ENCODE measurements around the gene CORO7.

The CORO7 gene

DNA sequence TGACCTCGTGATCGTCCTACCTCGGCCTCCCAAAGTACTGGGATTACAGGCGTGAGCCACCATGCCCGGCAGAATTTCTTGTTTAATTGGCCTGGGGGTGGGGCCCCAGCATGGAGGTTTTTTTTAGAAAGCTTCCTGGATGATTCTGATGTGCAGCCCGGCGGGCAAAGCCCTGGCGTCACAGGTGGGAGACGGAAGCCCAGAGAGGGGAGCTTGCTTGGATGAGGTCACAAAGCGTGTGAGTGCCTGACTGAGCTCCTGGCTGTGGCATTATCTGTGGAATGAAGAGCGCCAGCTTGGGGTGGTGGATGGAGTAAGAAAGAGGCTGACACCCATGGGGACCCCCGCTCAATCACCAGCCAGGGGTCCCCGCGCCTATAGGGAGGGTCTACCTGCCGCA, 40.7 kb downstream of the CORO7 start:
- no peak overlapping the region for H2AFZ ChIP-seq (ENCODE audit: low read length, unreplicated experiment)
- H3K27ac ChIP-seq (ENCODE audit: low read depth, low read length) = peak overlapping the region; percentile 98
- peaks cover 54% of the 10 kb centered on the region for H3K4me1 ChIP-seq (ENCODE audit: control insufficient read depth, insufficient read depth, low read length, unreplicated experiment)
- no peaks in the 10 kb centered on the region for H3K27me3 ChIP-seq (ENCODE audit: insufficient read depth, low read length)
- H3K79me2 ChIP-seq (ENCODE audit: control insufficient read depth, insufficient read depth, low read length, unreplicated experiment) = peaks cover 73% of the 10 kb centered on the region
- peak overlapping the region; percentile 100 for H3K4me3 ChIP-seq (ENCODE audit: low read depth, low read length)
- no peaks in the 10 kb centered on the region for H3K36me3 ChIP-seq (ENCODE audit: insufficient read depth, low read length)

DNA sequence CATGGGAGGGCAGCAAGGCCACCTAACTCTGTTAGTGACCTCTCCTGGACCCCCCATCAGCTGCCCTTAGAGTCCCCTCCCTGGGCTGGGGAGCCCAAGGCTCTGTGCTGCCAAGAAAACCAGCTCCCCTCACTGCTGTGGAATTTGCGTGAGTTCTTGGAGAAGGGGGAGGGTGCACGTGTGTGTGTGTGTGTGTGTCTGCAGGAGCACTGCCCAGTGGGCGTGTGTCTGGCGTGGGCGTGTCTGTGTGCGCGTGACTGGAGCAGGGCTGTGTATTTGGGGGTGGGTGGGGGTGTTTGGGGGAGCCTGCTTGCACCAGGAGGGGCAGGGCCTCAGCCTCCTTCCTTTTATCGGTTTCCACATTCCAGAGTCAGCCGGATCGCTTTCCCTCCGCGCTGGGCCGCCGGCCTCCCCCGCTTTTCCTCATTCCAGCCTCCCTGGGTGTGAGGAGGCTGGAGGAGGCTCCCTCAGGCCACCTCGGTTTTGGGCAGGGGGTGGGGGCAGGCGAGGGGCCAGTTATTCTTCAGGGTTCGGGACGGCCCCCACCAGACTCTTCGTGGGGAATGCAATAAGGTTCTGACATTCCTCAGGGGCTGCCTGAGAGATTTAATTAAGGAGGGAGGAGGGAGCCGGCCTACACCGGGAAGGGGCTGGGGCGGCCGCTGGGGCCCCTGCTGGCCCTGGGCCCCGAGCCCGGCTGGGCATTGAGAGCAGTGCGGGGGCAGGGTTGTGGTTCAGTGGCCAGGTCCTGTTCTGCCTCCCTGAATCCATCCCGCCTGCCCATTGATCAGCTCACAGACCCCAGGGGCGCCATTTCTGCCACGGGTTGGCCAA, 42.3 kb downstream of the CORO7 start:
- Histone ChIP-seq H3K27me3 (ENCODE audit: insufficient read depth, low read length) (no peaks in the 10 kb centered on the region), H3K27ac (ENCODE audit: low read depth, low read length) (peak overlapping the region; percentile 98), H3K36me3 (ENCODE audit: insufficient read depth, low read length) (no peaks in the 10 kb centered on the region), H3K4me3 (ENCODE audit: low read depth, low read length) (peak overlapping the region; percentile 100), H2AFZ (ENCODE audit: low read length, unreplicated experiment) (no peak overlapping the region), H3K4me1 (ENCODE audit: control insufficient read depth, insufficient read depth, low read length, unreplicated experiment) (peaks cover 70% of the 10 kb centered on the region), H3K79me2 (ENCODE audit: control insufficient read depth, insufficient read depth, low read length, unreplicated experiment) (peaks cover 68% of the 10 kb centered on the region)

DNA sequence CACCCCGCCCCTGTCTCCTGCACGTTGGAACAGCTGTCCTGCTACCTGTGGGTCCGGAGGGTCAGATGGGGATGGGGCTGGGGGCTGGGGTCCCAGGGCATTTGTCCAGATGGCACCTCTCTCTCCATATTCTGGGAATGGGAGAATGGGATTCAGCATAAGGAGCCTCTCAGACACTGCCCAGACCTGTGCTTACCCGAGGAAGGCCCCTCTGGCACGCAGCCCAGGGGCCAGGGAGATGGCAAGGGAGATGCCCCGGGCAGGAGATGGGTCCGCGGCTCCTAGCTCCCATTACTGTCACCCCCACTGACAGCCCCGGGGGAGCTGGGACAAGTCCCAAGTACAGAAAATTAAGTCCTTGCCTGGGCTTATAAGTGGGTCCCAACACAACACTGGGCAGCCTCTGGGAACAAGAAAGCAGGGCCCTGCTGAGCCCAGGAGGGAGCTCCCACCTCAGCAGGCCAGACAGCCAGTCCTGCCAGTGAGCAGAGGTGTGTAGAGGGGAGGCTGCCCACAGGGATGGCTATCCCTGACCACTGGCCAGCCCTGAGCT, 43.0 kb downstream of the CORO7 start:
- H3K4me3 ChIP-seq (ENCODE audit: low read depth, low read length) = peak overlapping the region; percentile 100
- H3K27ac ChIP-seq (ENCODE audit: low read depth, low read length) = peak overlapping the region; percentile 98
- no peaks in the 10 kb centered on the region for H3K36me3 ChIP-seq (ENCODE audit: insufficient read depth, low read length)
- H2AFZ ChIP-seq (ENCODE audit: low read length, unreplicated experiment) = no peak overlapping the region
- H3K79me2 ChIP-seq (ENCODE audit: control insufficient read depth, insufficient read depth, low read length, unreplicated experiment) = peaks cover 61% of the 10 kb centered on the region
- peaks cover 69% of the 10 kb centered on the region for H3K4me1 ChIP-seq (ENCODE audit: control insufficient read depth, insufficient read depth, low read length, unreplicated experiment)
- no peaks in the 10 kb centered on the region for H3K27me3 ChIP-seq (ENCODE audit: insufficient read depth, low read length)

DNA sequence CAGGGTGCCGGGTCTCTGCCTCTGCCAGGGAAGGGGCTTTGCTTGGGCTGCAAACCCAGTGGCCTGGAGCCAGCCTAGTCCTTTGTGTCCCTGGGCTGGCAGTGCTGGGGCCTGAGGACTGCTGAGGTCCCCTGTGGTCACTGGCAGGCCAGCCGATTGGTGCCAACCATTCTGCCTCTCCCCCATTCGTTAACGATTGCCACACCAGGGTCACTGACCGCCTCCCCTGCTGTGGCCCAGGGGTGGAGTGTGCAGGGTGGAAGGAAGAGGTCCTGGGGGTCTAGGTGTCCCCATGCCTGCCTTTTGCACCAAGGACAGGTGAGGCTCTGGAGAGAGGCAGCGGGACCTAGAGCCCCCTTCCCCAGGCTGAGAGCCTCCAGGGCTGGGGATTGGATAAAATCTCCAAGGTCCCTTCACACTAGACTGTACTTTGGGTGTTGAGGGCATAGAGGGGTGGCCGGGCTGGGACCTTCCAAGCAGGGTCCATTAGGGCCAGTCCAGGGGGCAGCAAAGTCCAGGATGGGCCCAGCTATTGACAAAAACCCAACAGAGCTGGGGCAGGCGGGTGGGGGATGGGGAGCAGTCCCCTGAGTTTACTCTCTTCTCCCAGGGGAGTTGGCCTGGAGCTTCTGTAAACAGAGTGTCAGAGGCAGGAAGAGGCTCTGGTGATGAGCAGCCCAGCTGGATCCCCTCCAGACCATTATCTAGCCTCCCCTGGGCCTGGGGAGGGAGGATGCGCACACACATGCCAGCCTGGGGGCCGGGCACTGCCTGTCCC, 43.6 kb downstream of the CORO7 start:
- peaks cover 63% of the 10 kb centered on the region for H3K4me1 ChIP-seq (ENCODE audit: control insufficient read depth, insufficient read depth, low read length, unreplicated experiment)
- peak overlapping the region; percentile 98 for H3K27ac ChIP-seq (ENCODE audit: low read depth, low read length)
- H2AFZ ChIP-seq (ENCODE audit: low read length, unreplicated experiment) = no peak overlapping the region
- H3K4me3 ChIP-seq (ENCODE audit: low read depth, low read length) = peak overlapping the region; percentile 100
- H3K79me2 ChIP-seq (ENCODE audit: control insufficient read depth, insufficient read depth, low read length, unreplicated experiment) = peaks cover 55% of the 10 kb centered on the region
- H3K27me3 ChIP-seq (ENCODE audit: insufficient read depth, low read length) = no peaks in the 10 kb centered on the region
- H3K36me3 ChIP-seq (ENCODE audit: insufficient read depth, low read length) = no peaks in the 10 kb centered on the region

DNA sequence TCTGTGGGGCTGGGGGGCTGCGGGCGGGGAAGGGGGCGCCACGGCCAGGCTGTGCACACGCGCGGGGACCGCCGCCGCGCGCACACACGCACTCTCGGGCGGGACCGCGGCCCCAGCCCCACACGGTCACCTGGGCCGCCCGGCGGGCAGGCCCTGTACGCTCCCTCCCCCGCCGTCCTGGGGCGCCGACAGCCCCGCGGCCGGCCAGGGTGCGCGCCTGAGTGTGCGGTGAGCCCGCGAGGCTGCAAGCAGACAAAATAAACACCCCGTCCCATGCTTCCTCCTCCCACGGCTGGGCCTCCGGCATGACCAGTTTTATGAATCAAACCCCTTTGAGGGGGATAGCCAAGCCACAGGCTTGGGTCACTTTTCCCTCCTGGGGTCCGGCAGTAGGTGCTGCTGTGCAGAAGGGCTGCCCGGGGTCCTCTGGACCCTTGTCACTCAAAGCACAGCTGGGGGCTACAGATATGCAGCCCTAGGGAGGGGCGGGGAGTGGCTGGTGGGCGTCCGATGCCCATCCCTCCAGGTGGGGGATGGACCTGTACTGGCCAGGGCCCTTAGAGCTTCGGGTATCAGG, 44.3 kb downstream of the CORO7 start:
- Histone ChIP-seq H3K27me3 (ENCODE audit: insufficient read depth, low read length) (no peaks in the 10 kb centered on the region), H3K27ac (ENCODE audit: low read depth, low read length) (peak overlapping the region; percentile 98), H2AFZ (ENCODE audit: low read length, unreplicated experiment) (no peak overlapping the region), H3K4me1 (ENCODE audit: control insufficient read depth, insufficient read depth, low read length, unreplicated experiment) (peaks cover 57% of the 10 kb centered on the region), H3K79me2 (ENCODE audit: control insufficient read depth, insufficient read depth, low read length, unreplicated experiment) (peaks cover 49% of the 10 kb centered on the region), H3K4me3 (ENCODE audit: low read depth, low read length) (peak overlapping the region; percentile 100), H3K36me3 (ENCODE audit: insufficient read depth, low read length) (no peaks in the 10 kb centered on the region)

DNA sequence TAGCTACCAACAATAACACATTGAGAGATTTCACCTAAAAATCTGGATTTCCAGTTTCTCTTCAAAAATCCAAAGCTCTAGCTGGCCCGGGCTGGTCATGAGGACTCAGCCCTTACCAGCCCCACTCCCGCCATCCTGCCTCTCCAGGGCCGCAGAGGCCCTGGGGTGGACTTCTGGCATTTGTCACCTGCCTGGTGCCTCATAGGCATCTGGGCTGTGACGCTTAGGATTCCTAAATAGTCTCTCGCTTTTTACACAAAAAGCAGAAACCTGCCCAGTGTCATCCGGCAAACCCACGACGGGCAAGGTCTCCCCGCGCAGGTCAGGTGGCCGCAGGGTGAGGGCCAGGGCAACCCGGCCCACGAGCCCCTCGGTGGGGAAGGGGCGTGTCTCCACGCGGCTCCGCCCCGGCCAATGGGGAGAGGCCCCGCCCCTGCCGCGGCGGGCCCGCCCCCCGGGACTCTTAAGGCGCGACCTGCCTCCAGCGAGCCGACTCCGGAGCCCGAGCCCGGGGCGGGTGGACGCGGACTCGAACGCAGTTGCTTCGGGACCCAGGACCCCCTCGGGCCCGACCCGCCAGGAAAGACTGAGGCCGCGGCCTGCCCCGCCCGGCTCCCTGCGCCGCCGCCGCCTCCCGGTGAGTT, 44.9 kb downstream of the CORO7 start, which contains the start of gene VASN:
VASN (plus strand) TSS at position 492 of the 644 bp plus-strand sequence. CDS start 9,030 bp downstream, outside the sequence.
- Histone ChIP-seq H3K36me3 (ENCODE audit: insufficient read depth, low read length) (no peaks in the 10 kb centered on the region), H2AFZ (ENCODE audit: low read length, unreplicated experiment) (no peak within 1 kb of the TSS)

DNA sequence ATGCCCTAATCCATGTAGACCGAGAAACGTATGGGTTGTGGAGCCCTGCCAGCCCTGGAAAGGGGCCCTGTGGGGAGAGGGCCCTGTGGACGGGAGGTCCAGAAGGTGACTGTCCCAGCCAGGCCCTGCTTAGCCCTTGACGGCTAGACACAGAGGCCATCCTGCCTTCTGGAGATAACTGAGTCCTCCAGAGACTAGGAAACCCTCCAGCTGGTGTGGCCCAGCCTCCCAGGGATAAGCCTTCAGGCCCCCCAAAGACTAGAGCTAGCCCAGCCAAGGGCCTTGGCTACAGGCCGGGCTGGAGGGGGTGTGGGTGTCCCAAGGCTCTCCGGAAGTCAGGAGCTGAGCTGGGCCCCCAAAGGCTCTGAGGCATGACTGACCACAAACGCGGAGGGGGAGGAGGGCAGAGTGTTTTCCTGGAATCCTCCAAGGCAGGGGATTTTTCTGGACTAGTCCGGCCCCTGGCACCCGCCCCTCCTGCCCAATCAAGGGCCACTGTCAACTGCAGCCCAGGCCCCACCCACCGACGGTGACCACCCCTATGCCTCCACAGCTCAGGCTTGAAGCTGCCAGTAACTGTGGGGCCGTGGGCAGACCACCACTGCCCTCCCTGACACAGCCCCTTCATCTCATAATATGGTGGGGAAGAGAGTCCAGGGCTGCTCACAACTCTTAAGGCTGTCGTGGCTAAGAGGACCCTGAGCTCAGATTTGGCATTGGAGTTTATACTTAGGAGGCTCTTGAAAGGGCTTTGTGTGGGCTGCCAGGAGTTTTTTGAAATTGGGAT, 45.6 kb downstream of the CORO7 start:
- Histone ChIP-seq H3K4me1 (ENCODE audit: control insufficient read depth, insufficient read depth, low read length, unreplicated experiment) (peaks cover 48% of the 10 kb centered on the region), H2AFZ (ENCODE audit: low read length, unreplicated experiment) (no peak overlapping the region), H3K27ac (ENCODE audit: low read depth, low read length) (peak overlapping the region; percentile 72), H3K4me3 (ENCODE audit: low read depth, low read length) (peak overlapping the region; percentile 100), H3K27me3 (ENCODE audit: insufficient read depth, low read length) (no peaks in the 10 kb centered on the region), H3K36me3 (ENCODE audit: insufficient read depth, low read length) (no peaks in the 10 kb centered on the region), H3K79me2 (ENCODE audit: control insufficient read depth, insufficient read depth, low read length, unreplicated experiment) (peaks cover 37% of the 10 kb centered on the region)

More for the DNA sequence above, 44.9 kb downstream of the CORO7 start, which contains the start of gene VASN:
- Histone ChIP-seq H3K4me1 (ENCODE audit: control insufficient read depth, insufficient read depth, low read length, unreplicated experiment) (peaks cover 55% of the 10 kb centered on the region), H3K79me2 (ENCODE audit: control insufficient read depth, insufficient read depth, low read length, unreplicated experiment) (peaks cover 43% of the 10 kb centered on the region), H3K27me3 (ENCODE audit: insufficient read depth, low read length) (no peaks in the 10 kb centered on the region), H3K4me3 (ENCODE audit: low read depth, low read length) (peak within 1 kb of the TSS; percentile 100), H3K27ac (ENCODE audit: low read depth, low read length) (peak within 1 kb of the TSS; percentile 98)

DNA sequence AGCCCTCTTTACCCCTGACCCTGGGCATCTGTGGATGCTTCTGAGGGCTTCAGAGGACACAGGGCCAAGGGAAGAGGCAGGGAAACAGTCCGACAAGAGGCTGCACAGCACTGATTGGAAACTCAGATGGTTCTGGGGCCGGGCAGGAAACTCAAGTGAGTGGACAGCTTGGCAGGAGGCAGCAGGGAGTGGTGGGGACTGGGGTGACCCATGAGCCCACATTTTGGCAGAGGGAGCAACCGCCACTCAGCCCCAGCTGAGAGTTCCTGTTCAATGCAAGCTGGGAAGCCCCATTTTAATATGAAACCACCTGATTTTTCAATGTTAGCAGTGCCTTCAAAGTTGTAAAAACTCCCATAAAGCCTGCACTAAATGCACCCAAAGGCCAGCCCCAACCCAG, 46.2 kb downstream of the CORO7 start:
- no peaks in the 10 kb centered on the region for H3K27me3 ChIP-seq (ENCODE audit: insufficient read depth, low read length)
- H2AFZ ChIP-seq (ENCODE audit: low read length, unreplicated experiment) = no peak overlapping the region
- H3K4me3 ChIP-seq (ENCODE audit: low read depth, low read length) = peak overlapping the region; percentile 36; the same call in 1 of the 2 replicates
- peaks cover 42% of the 10 kb centered on the region for H3K4me1 ChIP-seq (ENCODE audit: control insufficient read depth, insufficient read depth, low read length, unreplicated experiment)
- no peaks in the 10 kb centered on the region for H3K36me3 ChIP-seq (ENCODE audit: insufficient read depth, low read length)
- peaks cover 34% of the 10 kb centered on the region for H3K79me2 ChIP-seq (ENCODE audit: control insufficient read depth, insufficient read depth, low read length, unreplicated experiment)
- H3K27ac ChIP-seq (ENCODE audit: low read depth, low read length) = peak overlapping the region; percentile 72

DNA sequence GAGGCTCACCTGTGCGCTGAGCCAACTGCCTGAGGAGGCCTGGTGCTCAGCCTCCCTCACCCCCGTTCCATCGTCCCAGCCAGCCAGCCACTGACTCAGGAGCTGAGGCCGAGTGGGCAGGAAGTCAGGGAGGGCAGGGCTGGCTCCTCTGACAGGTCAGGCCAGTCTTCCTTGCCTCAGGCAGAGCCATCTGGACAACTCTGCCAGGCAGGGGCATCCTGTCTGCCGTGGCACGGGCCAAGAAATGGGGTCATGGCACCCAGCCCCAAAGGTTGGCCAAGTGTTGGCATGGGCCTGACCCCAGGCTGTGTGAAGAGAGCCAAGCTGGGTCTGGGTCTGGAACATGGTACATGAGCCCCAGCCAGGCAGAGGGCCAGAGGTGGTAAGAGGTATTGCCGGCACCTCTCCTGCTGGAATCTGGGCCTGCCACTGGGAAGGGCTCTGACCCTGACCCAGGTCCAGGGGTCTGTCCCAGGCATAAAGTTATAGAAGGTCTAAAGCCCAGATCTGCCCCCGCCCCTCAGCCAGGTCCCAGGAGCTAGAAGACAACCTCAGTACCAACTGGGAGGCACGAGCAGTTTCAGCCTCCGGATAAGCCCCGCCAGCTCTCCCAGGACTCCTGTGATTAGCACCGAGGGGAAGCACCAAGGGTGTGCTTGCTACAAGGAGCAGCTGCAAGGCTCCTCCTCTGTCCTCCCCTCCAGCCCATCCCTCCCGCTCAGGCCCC, 47.2 kb downstream of the CORO7 start:
- Histone ChIP-seq H3K36me3 (ENCODE audit: insufficient read depth, low read length) (no peaks in the 10 kb centered on the region), H3K4me3 (ENCODE audit: low read depth, low read length) (no peak overlapping the region), H3K27ac (ENCODE audit: low read depth, low read length) (no peak overlapping the region), H3K79me2 (ENCODE audit: control insufficient read depth, insufficient read depth, low read length, unreplicated experiment) (peaks cover 24% of the 10 kb centered on the region), H3K27me3 (ENCODE audit: insufficient read depth, low read length) (no peaks in the 10 kb centered on the region), H3K4me1 (ENCODE audit: control insufficient read depth, insufficient read depth, low read length, unreplicated experiment) (peaks cover 34% of the 10 kb centered on the region), H2AFZ (ENCODE audit: low read length, unreplicated experiment) (no peak overlapping the region)

All from ACC112 (cell line).